HepG2 (cell line): Measurements from ENCODE around the gene HAPLN2.

Experiments
- AHR ChIP-seq: IDR thresholded peaks from 2 replicates; pipeline ENCODE4 v1.6.1; 2018; ENCODE audit warnings: missing genetic modification reagents, missing compliant biosample characterization
- KDM5B ChIP-seq: sonication (generic); formaldehyde crosslinking; IDR thresholded peaks from 2 replicates; pipeline ENCODE4 v1.4.0; 2020; ENCODE audit warnings: missing genetic modification reagents, mild to moderate bottlenecking, borderline replicate concordance
- NFYB ChIP-seq: sonication (generic); formaldehyde crosslinking; IDR thresholded peaks from 2 replicates; pipeline ENCODE4 v1.4.0; 2020; ENCODE audit warnings: missing genetic modification reagents
- NKX3-1 ChIP-seq: sonication (generic); formaldehyde crosslinking; IDR thresholded peaks from 2 replicates; pipeline ENCODE4 v1.5.0; 2020; ENCODE audit warnings: missing genetic modification reagents
- POLR2A ChIP-seq, 2 experiments: IDR thresholded peaks; 2 replicates each; pipeline ENCODE4 v1.6.1; 2011; ENCODE audit warnings: low read depth in 2 of 2, low read length in 2 of 2, mild to moderate bottlenecking in 1 of 2, moderate library complexity in 1 of 2; ENCODE audit not compliant: insufficient read depth in 1 of 2
- SMAD3 ChIP-seq: sonication (generic); formaldehyde crosslinking; IDR thresholded peaks from 2 replicates; pipeline ENCODE4 v1.4.0; 2020; ENCODE audit warnings: missing genetic modification reagents
- SMC3 ChIP-seq: IDR thresholded peaks from 2 replicates; pipeline ENCODE4 v1.6.1; 2011; ENCODE audit warnings: low read length, improper control_type of control experiment
- ZNF383 ChIP-seq: sonication (generic); formaldehyde crosslinking; IDR thresholded peaks from 2 replicates; pipeline ENCODE4 v1.4.0; 2020; ENCODE audit warnings: missing genetic modification reagents, mild to moderate bottlenecking, borderline replicate concordance
- ZNF546 ChIP-seq: sonication (generic); formaldehyde crosslinking; conservative IDR thresholded peaks from 2 replicates; pipeline ENCODE4 v1.8.1; 2023; ENCODE audit warnings: mild to moderate bottlenecking, missing genetic modification reagents
- TF ChIP-seq, protein P1 (sequence below): sonication (generic); formaldehyde crosslinking; IDR thresholded peaks from 2 replicates; pipeline ENCODE4 v1.5.0; 2020; ENCODE audit warnings: mild to moderate bottlenecking, missing genetic modification reagents, moderate library complexity
- TF ChIP-seq, protein P2 (sequence below): IDR thresholded peaks from 2 replicates; pipeline ENCODE4 v1.6.1; 2018; ENCODE audit warnings: missing genetic modification reagents, mild to moderate bottlenecking, missing compliant biosample characterization
- TF ChIP-seq, protein P3 (sequence below): fragments of 450-650 bp; IDR thresholded peaks from 2 replicates; pipeline ENCODE4 v1.6.1; 2017
- TF ChIP-seq, protein P4 (sequence below): sonication (generic); formaldehyde crosslinking; IDR thresholded peaks from 2 replicates; pipeline ENCODE4 v1.4.0; 2020; ENCODE audit warnings: missing genetic modification reagents, borderline replicate concordance

- TF ChIP-seq KDM5B (CRISPR knock-in tag) (no peak), NKX3-1 (CRISPR knock-in tag) (no peak), NFYB (no peak), POLR2A (IDR thresholded peaks at IDR 0.05; ENCODE audit: insufficient read depth in 1 of 2, low read depth in 2 of 2, low read length in 2 of 2) (no peak), ZNF546 (no peak), SMC3 (no peak), SMAD3 (CRISPR knock-in tag) (no peak), AHR (no peak), ZNF383 (CRISPR knock-in tag) (no peak)
- TF ChIP-seq, protein P1, sequence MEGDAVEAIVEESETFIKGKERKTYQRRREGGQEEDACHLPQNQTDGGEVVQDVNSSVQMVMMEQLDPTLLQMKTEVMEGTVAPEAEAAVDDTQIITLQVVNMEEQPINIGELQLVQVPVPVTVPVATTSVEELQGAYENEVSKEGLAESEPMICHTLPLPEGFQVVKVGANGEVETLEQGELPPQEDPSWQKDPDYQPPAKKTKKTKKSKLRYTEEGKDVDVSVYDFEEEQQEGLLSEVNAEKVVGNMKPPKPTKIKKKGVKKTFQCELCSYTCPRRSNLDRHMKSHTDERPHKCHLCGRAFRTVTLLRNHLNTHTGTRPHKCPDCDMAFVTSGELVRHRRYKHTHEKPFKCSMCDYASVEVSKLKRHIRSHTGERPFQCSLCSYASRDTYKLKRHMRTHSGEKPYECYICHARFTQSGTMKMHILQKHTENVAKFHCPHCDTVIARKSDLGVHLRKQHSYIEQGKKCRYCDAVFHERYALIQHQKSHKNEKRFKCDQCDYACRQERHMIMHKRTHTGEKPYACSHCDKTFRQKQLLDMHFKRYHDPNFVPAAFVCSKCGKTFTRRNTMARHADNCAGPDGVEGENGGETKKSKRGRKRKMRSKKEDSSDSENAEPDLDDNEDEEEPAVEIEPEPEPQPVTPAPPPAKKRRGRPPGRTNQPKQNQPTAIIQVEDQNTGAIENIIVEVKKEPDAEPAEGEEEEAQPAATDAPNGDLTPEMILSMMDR (CRISPR knock-in tag) = no peak
- TF ChIP-seq, protein P2, sequence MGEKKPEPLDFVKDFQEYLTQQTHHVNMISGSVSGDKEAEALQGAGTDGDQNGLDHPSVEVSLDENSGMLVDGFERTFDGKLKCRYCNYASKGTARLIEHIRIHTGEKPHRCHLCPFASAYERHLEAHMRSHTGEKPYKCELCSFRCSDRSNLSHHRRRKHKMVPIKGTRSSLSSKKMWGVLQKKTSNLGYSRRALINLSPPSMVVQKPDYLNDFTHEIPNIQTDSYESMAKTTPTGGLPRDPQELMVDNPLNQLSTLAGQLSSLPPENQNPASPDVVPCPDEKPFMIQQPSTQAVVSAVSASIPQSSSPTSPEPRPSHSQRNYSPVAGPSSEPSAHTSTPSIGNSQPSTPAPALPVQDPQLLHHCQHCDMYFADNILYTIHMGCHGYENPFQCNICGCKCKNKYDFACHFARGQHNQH (CRISPR knock-in tag) = no peak
- TF ChIP-seq, protein P3, sequence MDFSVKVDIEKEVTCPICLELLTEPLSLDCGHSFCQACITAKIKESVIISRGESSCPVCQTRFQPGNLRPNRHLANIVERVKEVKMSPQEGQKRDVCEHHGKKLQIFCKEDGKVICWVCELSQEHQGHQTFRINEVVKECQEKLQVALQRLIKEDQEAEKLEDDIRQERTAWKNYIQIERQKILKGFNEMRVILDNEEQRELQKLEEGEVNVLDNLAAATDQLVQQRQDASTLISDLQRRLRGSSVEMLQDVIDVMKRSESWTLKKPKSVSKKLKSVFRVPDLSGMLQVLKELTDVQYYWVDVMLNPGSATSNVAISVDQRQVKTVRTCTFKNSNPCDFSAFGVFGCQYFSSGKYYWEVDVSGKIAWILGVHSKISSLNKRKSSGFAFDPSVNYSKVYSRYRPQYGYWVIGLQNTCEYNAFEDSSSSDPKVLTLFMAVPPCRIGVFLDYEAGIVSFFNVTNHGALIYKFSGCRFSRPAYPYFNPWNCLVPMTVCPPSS = no peak
- TF ChIP-seq, protein P4, sequence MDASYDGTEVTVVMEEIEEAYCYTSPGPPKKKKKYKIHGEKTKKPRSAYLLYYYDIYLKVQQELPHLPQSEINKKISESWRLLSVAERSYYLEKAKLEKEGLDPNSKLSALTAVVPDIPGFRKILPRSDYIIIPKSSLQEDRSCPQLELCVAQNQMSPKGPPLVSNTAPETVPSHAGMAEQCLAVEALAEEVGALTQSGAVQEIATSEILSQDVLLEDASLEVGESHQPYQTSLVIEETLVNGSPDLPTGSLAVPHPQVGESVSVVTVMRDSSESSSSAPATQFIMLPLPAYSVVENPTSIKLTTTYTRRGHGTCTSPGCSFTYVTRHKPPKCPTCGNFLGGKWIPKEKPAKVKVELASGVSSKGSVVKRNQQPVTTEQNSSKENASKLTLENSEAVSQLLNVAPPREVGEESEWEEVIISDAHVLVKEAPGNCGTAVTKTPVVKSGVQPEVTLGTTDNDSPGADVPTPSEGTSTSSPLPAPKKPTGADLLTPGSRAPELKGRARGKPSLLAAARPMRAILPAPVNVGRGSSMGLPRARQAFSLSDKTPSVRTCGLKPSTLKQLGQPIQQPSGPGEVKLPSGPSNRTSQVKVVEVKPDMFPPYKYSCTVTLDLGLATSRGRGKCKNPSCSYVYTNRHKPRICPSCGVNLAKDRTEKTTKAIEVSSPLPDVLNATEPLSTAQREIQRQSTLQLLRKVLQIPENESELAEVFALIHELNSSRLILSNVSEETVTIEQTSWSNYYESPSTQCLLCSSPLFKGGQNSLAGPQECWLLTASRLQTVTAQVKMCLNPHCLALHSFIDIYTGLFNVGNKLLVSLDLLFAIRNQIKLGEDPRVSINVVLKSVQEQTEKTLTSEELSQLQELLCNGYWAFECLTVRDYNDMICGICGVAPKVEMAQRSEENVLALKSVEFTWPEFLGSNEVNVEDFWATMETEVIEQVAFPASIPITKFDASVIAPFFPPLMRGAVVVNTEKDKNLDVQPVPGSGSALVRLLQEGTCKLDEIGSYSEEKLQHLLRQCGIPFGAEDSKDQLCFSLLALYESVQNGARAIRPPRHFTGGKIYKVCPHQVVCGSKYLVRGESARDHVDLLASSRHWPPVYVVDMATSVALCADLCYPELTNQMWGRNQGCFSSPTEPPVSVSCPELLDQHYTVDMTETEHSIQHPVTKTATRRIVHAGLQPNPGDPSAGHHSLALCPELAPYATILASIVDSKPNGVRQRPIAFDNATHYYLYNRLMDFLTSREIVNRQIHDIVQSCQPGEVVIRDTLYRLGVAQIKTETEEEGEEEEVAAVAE (CRISPR knock-in tag) = no peak
Measured at GRCh38 chr1:156571261-156571852, 47.9 kb upstream of the HAPLN2 start.
